ENCODE data around the gene DNAI1.
"Not testable (repeated sequence)": the region's sequence is repeated elsewhere in the genome, so short reads cannot be mapped to it uniquely, and the experiment has no call there.

DNAI1 gene

DNA sequence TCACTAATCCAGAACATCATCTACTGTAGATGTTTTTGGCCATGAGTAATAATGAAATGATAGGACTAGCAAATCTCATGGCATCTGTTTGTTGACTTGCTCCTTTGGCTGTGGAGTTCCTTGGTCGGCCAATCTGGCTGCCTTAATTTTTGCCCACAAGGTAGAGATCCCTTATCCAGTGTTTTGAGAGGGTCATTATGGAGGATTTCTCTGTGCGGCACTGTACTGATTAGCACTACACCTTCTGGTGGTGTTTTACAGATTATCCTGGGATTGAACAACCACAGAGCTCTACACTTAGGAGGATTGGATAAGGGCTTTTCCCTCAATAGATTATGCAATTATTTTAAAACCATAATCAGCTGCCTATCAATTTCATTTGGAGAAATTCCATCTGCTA, 67.4 kb downstream of the DNAI1 start:
- H2AFZ ChIP-seq (ENCODE audit: low read depth, low read length, severe bottlenecking): no peak overlapping the region
- H3K9me3 ChIP-seq (ENCODE audit: insufficient read depth, low read length): no peaks in the 10 kb centered on the region
- H3K4me3 ChIP-seq (ENCODE audit: insufficient read depth, low read length, poor library complexity, severe bottlenecking): no peak overlapping the region
- H4K20me1 ChIP-seq (ENCODE audit: low read depth, low read length): no peaks in the 10 kb centered on the region
- no peak overlapping the region for H3K27ac ChIP-seq (ENCODE audit: low read depth, low read length)
- no peaks in the 10 kb centered on the region for H3F3A ChIP-seq (ENCODE audit: insufficient read depth)
- no peak overlapping the region for H3K4me2 ChIP-seq (ENCODE audit: low read depth, low read length, poor library complexity, severe bottlenecking)
- no peaks in the 10 kb centered on the region for H3K79me2 ChIP-seq (ENCODE audit: insufficient read depth, low read length)
- H3K9me2 ChIP-seq (replicated peaks; ENCODE audit: insufficient read depth, low read length): no peaks in the 10 kb centered on the region
- no peak overlapping the region for H3K9ac ChIP-seq (ENCODE audit: low read length)
- H3K27me3 ChIP-seq (ENCODE audit: low read length): no peaks in the 10 kb centered on the region
- TF ChIP-seq, protein P1, sequence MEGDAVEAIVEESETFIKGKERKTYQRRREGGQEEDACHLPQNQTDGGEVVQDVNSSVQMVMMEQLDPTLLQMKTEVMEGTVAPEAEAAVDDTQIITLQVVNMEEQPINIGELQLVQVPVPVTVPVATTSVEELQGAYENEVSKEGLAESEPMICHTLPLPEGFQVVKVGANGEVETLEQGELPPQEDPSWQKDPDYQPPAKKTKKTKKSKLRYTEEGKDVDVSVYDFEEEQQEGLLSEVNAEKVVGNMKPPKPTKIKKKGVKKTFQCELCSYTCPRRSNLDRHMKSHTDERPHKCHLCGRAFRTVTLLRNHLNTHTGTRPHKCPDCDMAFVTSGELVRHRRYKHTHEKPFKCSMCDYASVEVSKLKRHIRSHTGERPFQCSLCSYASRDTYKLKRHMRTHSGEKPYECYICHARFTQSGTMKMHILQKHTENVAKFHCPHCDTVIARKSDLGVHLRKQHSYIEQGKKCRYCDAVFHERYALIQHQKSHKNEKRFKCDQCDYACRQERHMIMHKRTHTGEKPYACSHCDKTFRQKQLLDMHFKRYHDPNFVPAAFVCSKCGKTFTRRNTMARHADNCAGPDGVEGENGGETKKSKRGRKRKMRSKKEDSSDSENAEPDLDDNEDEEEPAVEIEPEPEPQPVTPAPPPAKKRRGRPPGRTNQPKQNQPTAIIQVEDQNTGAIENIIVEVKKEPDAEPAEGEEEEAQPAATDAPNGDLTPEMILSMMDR (IDR thresholded peaks at IDR 0.05; ENCODE audit: insufficient read depth, low read length, poor library complexity, severe bottlenecking): no peak
- no peak for TF ChIP-seq EZH2phosphoT487 (conservative IDR thresholded peaks at IDR 0.05; ENCODE audit: low read length)
- no peaks in the 10 kb centered on the region for H3K36me3 ChIP-seq (ENCODE audit: low read length)

DNA sequence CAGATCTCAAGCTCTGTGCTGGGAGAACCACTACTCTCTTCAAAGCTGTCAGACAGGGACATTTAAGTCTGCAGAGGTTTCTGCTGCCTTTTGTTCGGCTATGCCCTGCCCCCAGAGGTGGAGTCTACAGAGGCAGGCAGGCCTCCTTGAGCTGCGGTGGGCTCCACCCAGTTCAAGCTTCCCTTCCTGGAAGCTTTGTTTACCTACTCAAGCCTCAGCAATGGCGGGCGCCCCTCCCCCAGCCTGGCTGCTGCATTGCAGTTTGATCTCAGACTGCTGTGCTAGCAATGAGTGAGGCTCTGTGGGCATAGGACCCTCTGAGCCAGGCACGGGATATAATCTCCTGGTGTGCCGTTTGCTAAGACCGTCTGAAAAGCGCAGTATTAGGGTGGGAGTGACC, 73.4 kb downstream of the DNAI1 start:
- H3K4me2 ChIP-seq (ENCODE audit: low read depth, low read length, poor library complexity, severe bottlenecking); H3K27ac ChIP-seq (ENCODE audit: low read depth, low read length); H3F3A ChIP-seq (ENCODE audit: insufficient read depth); H3K9ac ChIP-seq (ENCODE audit: low read length); H3K36me3 ChIP-seq (ENCODE audit: low read length); H3K9me2 ChIP-seq (replicated peaks; ENCODE audit: insufficient read depth, low read length); H2AFZ ChIP-seq (ENCODE audit: low read depth, low read length, severe bottlenecking); H4K20me1 ChIP-seq (ENCODE audit: low read depth, low read length); H3K27me3 ChIP-seq (ENCODE audit: low read length); H3K4me3 ChIP-seq (ENCODE audit: insufficient read depth, low read length, poor library complexity, severe bottlenecking); H3K9me3 ChIP-seq (ENCODE audit: insufficient read depth, low read length); H3K79me2 ChIP-seq (ENCODE audit: insufficient read depth, low read length): not testable (repeated sequence)

DNA sequence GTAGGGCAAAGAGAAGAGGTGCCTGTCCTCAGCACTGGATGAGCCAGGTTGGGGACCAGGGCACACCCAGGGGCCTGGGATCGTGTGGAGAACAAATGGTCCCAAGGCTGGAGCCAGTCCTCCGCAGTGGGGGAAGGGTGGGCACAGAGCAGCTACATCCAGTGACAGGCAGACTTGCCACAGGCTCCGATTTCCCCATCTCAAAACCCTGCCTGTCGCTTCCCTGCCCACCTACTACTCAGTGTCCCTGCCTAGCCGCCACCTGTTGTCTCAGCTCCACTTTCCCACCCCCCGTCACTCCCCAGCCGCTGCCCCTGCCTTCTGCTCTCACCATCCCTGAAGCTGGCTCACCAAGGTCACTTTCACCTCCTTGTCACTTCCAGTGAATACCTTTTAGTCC, 78.1 kb downstream of the DNAI1 start:
- H3K27me3 ChIP-seq (ENCODE audit: low read length): no peaks in the 10 kb centered on the region
- no peak overlapping the region for H3K9ac ChIP-seq (ENCODE audit: low read length)
- no peaks in the 10 kb centered on the region for H3K9me3 ChIP-seq (ENCODE audit: insufficient read depth, low read length)
- H3K4me2 ChIP-seq (ENCODE audit: low read depth, low read length, poor library complexity, severe bottlenecking): no peak overlapping the region
- H3K27ac ChIP-seq (ENCODE audit: low read depth, low read length): no peak overlapping the region
- no peaks in the 10 kb centered on the region for H3K9me2 ChIP-seq (replicated peaks; ENCODE audit: insufficient read depth, low read length)
- no peaks in the 10 kb centered on the region for H3K79me2 ChIP-seq (ENCODE audit: insufficient read depth, low read length)
- H4K20me1 ChIP-seq (ENCODE audit: low read depth, low read length): no peaks in the 10 kb centered on the region
- H3F3A ChIP-seq (ENCODE audit: insufficient read depth): no peaks in the 10 kb centered on the region
- H3K36me3 ChIP-seq (ENCODE audit: low read length): no peaks in the 10 kb centered on the region
- TF ChIP-seq, protein P1 (IDR thresholded peaks at IDR 0.05; ENCODE audit: insufficient read depth, low read length, poor library complexity, severe bottlenecking): no peak
- TF ChIP-seq EZH2phosphoT487 (conservative IDR thresholded peaks at IDR 0.05; ENCODE audit: low read length): no peak
- H3K4me3 ChIP-seq (ENCODE audit: insufficient read depth, low read length, poor library complexity, severe bottlenecking): no peak overlapping the region
- H2AFZ ChIP-seq (ENCODE audit: low read depth, low read length, severe bottlenecking): no peak overlapping the region

DNA sequence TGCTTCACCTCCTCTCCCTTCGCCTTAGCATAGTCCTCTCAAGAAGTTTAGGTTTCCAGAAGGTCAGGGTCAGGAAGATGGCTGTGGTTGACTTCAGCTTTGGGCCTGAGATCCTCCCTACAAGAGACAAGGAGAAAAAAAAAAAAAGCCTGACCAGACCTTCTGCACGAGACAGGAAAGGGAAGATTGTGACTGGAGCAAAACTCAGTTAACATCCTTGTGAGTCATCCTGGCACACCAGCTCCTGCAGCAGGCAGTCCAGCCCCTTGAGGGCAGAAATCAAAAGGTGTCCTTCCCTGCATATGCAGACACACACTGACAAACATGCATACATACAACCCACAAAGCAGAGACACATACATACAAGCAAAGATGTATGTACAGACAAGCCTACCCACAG, 82.2 kb downstream of the DNAI1 start:
- no peaks in the 10 kb centered on the region for H3K9me2 ChIP-seq (replicated peaks; ENCODE audit: insufficient read depth, low read length)
- no peak overlapping the region for H3K9ac ChIP-seq (ENCODE audit: low read length)
- no peak overlapping the region for H2AFZ ChIP-seq (ENCODE audit: low read depth, low read length, severe bottlenecking)
- no peak for TF ChIP-seq EZH2phosphoT487 (conservative IDR thresholded peaks at IDR 0.05; ENCODE audit: low read length)
- TF ChIP-seq, protein P1 (IDR thresholded peaks at IDR 0.05; ENCODE audit: insufficient read depth, low read length, poor library complexity, severe bottlenecking): no peak
- H3K27ac ChIP-seq (ENCODE audit: low read depth, low read length): no peak overlapping the region
- no peaks in the 10 kb centered on the region for H3K36me3 ChIP-seq (ENCODE audit: low read length)
- H3K27me3 ChIP-seq (ENCODE audit: low read length): no peaks in the 10 kb centered on the region
- no peak overlapping the region for H3K4me3 ChIP-seq (ENCODE audit: insufficient read depth, low read length, poor library complexity, severe bottlenecking)
- no peaks in the 10 kb centered on the region for H4K20me1 ChIP-seq (ENCODE audit: low read depth, low read length)
- no peaks in the 10 kb centered on the region for H3F3A ChIP-seq (ENCODE audit: insufficient read depth)
- no peaks in the 10 kb centered on the region for H3K9me3 ChIP-seq (ENCODE audit: insufficient read depth, low read length)
- H3K79me2 ChIP-seq (ENCODE audit: insufficient read depth, low read length): no peaks in the 10 kb centered on the region
- no peak overlapping the region for H3K4me2 ChIP-seq (ENCODE audit: low read depth, low read length, poor library complexity, severe bottlenecking)

Measured in SU-DHL-6 (cell line).